ENCODE measurements around the gene PFKFB2.

PFKFB2 gene

GRCh38 chr1:207093944-207094343 lies 40.9 kb downstream of the PFKFB2 start:
- DNase-seq, result no peak

- DNase-seq, result no peak
Measured at GRCh38 chr1:207097871-207098324, 44.8 kb downstream of the PFKFB2 start.

- no peak for DNase-seq
Measured at GRCh38 chr1:207101720-207102119, 48.6 kb downstream of the PFKFB2 start.

- no peak for DNase-seq
Measured at GRCh38 chr1:207102146-207102545, 49.1 kb downstream of the PFKFB2 start.

GRCh38 chr1:207102659-207103058 lies 49.6 kb downstream of the PFKFB2 start:
- no peak for DNase-seq

- DNase-seq, result no peak
Measured at GRCh38 chr1:207103892-207104373, 50.9 kb downstream of the PFKFB2 start, which contains the start of gene C4BPA. Gene C4BPA (plus strand): TSS chr1:207104233. CDS start chr1:207113026, 8,793 bp downstream.

GRCh38 chr1:207109004-207109403 lies 55.9 kb downstream of the PFKFB2 start:
- no peak for DNase-seq

- no peak for DNase-seq
Measured at GRCh38 chr1:207112616-207113296, 59.7 kb downstream of the PFKFB2 start.

GRCh38 chr1:207115269-207115668 lies 62.2 kb downstream of the PFKFB2 start:
- DNase-seq, result no peak

GRCh38 chr1:207124389-207124788 lies 71.3 kb downstream of the PFKFB2 start:
- no peak for DNase-seq

- no peak for DNase-seq
Measured at GRCh38 chr1:207128336-207128921, 75.4 kb downstream of the PFKFB2 start.

- DNase-seq, result no peak
Measured at GRCh38 chr1:207129053-207129452, 76.0 kb downstream of the PFKFB2 start.
